ENCODE data around the gene PALM2AKAP2.

The PALM2AKAP2 gene

DNA sequence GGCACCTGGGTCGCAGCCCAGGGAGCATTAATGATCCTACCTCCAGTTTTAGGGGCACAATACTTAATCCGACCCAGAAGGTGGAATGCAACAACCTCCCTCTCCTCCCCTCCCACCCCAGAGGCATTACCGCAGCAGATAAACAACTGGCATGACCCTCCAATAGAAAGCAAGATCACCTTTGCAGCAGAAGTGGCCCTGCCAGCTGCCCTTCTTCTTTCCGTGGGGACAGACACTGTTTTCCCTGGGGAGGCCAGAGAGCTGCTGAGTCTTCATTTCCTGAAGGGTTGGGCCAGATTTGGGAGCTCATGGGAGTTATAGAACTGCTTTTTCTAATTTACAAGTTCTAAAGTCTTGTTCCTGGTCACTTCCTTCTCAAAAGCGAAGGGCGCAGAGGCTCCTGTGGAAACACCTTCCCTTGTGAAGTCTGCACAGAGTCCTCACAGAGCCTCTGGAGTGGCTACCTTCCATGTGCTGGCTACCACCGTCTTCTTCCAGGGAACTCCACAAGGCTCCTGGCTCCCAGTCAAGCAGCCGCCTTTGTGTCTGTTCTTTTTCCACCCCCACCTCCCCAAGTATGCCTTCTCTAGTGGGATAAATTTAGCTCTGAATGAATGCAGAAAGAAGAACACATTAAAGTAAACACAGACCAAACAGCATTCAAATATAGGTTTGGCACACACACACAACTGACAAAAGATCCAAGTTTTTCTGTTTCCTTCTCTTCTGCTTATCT, 8.0 kb upstream of the PALM2AKAP2 start:
- no peak for DNase-seq (ENCODE audit: low read depth in 1 of 2, low spot score in 1 of 2)

- DNase-seq (ENCODE audit: low read depth in 1 of 2, low spot score in 1 of 2), result no peak
Measured at GRCh38 chr9:109775516-109775915, 4.5 kb upstream of the PALM2AKAP2 start.

DNA sequence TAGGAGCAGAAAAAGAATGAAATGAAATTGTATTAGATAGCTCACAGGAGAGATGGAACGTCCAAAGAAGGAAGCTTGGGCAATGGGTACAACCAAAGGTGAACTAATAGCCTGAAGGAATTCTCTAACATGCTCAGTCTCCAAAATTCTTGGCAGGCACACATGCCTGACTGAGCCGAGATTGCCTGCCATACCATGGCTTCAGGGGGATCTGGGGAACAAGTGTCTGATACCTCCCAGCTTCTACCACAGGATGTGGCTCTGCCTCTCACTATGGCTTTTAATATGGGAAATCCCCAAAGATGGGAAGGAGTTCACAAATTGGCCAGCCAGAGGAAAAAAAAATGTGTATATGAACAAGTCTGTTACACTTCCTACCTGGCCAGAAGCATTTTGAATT, 3.6 kb upstream of the PALM2AKAP2 start:
- no peak for DNase-seq (ENCODE audit: low read depth in 1 of 2, low spot score in 1 of 2)

DNA sequence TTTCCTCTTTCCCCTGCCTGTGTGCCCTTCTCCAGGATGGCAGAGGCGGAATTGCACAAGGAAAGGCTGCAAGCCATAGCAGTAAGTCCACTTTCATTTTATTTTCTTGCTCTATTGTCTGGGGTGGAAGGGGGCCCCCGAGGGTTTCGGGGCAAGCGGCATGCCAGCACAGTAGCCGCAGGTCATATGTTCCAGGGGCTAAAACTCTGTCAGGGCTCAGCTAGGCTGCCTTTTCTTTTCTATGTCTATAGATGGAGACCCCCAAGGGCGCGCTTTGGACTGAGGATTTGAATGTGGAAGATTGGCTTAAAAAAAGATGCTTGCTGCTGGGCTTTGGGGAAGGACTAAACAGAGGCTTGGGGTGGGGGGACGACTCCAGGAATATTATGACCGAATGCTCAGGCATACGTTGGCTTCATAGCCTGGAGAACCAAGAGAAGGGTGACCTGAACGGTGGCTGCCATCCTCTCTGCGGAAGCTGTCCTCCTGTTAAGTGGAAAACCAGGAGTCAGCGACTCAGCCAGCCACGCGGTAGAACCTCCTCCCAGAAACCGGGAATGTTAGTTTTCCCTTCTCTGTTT, 545 bp downstream of the PALM2AKAP2 start:
- DNase-seq (ENCODE audit: low read depth in 1 of 2, low spot score in 1 of 2), result no peak

- no peak for DNase-seq (ENCODE audit: low read depth in 1 of 2, low spot score in 1 of 2)
Measured at GRCh38 chr9:109781086-109781485, 1.1 kb downstream of the PALM2AKAP2 start.

DNA sequence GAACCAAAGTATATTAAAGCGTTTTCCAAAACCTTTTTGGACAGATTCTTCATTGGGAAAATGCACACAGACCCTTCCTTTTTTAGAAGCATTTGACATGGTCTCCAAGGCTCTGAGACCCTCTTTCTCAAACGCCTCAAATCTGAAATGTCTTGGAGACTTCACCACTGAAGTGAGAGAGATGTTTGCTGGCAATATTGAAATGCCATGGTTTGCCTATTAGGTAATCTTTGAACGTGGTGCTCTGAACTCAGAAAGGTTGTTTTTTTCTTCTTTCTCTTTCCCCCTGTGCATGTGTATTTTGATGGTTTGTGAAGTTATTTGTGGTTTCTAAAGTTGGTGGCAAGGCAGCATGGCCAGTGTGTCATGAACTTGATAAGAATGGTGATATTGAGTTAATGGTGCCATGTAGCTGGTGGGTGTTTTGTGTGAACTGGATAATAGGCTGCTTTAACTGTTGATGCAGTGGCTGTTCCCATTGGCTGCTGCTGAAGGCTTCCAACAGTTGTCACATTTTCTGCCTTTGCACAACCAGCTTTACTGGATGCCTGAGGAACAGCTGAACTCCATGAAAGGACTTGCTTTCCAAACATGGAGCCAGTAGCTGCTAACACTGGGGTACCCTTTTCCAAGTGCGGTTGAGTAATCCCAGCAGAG, 1.7 kb downstream of the PALM2AKAP2 start:
- no peak for DNase-seq (ENCODE audit: low read depth in 1 of 2, low spot score in 1 of 2)

- no peak for DNase-seq (ENCODE audit: low read depth in 1 of 2, low spot score in 1 of 2)
Measured at GRCh38 chr9:109787735-109788134, 7.7 kb downstream of the PALM2AKAP2 start.

DNA sequence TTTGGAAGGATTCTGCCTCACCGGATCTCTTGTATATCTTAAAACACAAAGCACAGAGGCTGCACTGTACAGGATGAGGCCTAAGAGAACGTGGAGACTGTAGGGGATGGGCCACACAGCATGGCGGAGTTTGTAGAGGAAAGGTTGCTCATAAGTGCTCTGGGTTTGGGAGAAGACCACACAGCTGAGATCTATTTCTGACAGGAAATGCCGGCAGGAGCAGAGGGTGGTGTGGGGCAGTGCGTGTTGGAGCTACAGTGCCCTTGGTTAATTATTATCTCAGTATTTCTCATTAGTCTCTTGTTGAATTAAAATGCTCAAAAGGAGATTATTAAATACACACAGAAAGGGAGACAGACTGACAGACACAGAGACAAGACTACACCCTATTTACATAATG, 9.6 kb downstream of the PALM2AKAP2 start:
- no peak for DNase-seq (ENCODE audit: low read depth in 1 of 2, low spot score in 1 of 2)

DNA sequence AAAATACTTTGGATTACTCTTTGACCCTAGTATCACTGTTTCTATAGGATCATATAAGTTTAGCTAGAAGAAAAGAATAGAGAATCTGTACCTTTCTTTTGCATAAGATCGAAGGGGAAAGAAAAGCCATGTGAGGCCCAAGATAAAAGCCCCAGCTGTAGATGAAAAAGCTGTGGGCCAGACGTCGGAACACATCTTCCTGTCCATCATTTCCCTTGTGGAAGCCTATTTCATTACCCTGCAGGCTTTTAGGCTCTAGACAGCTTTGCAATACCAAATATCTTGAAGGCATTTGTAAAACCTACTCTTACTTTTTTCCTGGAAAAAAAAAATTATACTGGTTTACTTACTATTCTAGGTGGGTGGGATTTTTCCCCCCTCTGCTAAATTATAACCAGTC, 10.0 kb downstream of the PALM2AKAP2 start:
- DNase-seq (ENCODE audit: low read depth in 1 of 2, low spot score in 1 of 2), result no peak

DNA sequence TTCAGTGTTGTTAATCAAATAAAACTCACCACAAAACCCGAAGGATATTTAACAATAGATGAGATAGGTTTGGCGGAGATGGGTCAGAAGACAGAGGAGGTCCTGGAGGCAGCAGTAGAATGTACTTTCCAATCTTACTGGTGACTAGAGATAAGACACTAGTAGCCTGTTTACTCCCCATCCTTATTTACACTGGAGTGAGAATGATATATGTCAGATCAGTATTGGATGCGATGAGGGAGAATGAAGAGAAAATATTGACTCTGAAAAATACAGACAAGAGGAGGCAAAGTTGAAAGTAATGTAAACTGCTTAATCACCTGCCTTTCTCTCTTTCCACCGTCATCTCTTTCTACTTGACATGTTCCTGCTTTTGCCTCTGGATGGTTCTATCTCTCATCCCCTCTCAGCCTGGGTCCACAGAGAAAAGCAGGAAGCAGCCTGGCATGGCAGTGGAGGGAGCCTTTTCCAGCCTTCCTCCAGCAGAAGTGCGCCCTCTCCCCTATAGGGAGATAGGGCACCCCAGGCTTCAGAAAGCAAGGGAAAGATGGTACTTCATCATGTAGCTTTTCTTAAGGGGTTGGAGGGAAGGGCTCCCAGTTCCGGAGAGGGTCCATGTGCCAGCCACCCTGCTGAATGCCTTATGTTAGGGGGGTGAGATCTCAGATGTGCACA, 11.1 kb downstream of the PALM2AKAP2 start:
- no peak for DNase-seq (ENCODE audit: low read depth in 1 of 2, low spot score in 1 of 2)

DNA sequence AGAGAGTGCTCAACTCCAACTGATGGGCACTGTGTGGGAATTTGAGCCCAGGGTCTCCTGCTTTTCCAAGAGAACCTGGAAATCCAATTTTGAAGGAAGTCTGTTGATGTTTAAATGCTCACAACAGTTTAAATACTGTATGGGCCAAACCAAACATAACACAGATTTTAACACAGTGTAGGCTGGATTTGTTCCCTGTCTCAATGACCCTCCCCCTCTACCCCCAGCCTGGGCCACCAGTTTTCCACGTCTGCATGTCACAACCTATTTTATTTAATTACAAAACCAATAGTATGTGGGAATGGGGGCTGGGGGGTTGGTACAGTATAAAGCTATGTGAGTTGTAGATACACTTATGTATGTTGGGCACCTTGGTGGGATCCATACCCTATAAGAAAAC, 11.7 kb downstream of the PALM2AKAP2 start:
- no peak for DNase-seq (ENCODE audit: low read depth in 1 of 2, low spot score in 1 of 2)

DNA sequence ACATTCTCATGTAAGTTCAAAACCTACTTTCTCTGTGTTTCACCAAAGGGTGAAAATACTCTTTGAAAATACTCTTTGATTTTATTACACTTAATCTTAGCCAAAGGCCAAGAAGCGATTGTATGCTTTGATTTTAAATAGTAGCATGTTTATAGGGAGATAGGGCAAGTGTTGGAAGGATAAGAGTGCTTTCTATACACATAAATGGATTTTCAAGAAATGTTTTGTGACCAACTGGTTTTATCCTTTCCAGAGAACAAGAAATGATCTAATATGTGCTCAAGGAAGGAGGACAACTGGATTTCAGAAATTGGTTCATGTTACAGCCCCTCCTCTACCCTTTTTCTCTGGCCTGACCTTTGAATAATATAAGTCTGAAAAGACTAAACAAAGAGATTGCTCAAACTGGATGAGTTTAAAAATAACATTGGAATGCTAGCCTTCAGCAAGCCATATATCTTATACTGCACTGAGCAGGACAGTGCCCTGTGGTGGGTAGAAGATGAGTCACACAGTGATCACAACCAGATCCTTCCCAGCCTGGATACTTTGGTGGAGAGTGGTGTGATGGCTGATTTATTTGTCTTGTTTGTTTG, 13.1 kb downstream of the PALM2AKAP2 start:
- no peak for DNase-seq (ENCODE audit: low read depth in 1 of 2, low spot score in 1 of 2)

DNA sequence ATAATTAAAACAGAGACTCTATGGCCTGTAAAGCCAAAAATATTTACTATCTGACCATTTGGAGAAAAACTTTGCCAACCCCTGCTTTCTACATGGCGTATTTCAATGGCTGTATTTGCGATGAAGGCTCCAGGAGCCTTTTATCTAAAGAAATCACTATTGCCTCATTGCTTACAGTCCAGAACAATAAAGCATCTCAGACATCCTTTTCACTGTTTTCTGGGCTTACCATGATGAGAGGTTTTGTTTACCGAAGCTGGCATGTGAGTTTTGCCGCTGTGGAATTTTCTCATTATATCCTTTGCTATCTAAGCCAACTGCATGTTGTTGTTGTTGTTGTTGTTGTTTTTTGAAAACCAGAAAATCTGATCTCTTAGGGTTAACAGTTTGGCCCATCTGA, 13.9 kb downstream of the PALM2AKAP2 start:
- DNase-seq (ENCODE audit: low read depth in 1 of 2, low spot score in 1 of 2), result no peak

DNA sequence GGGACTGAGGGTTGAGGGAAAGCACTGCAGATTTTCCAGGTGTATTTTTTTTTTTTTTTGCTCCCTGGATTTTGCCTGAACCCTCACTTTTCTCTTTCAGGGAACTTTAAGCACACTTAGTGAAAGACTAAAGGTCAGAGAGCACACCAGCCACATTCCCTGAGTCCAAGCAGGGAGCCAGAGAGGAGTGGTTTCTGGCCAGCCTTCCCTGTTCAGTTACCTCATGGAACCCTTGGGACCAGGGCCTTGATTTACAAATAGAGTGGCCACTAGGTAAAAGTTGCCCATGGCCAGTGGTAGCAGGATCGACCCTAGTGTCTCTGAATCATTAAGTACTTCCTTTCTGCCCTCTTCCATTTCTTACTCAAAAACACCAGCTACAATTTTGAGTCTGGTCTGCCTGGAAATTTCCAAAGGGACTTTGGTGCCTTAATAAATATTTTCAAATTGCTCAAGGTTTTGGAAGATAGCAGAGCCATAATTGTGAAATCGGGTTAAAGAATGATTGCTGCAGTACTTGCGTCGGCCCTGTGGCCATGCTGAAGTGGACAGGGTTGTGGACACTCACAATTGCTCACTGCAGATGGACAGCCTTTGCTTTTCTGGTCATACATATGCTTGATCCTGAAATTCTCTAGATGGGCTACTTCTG, 14.5 kb downstream of the PALM2AKAP2 start:
- DNase-seq (ENCODE audit: low read depth in 1 of 2, low spot score in 1 of 2), result no peak

DNA sequence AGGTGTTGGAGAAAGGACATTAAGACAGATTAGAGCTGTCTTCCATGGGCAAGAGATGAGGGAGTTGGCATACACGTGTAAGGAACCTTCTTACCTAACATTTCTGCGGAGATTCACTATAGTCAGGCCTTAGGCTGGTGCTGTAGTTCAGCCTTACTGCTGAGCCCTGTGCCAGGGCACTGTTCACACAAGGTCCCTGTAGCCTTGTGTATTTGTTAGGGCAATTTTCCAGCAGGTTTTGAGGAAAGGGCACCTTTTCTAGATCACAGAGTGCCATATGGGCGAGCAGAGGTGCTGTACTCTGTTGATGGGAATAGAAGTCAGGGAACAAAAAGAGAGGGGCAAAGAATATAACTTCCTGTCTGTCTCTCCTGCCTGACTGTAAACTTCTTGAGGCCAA, 15.6 kb downstream of the PALM2AKAP2 start:
- DNase-seq (ENCODE audit: low read depth in 1 of 2, low spot score in 1 of 2), result no peak

DNA sequence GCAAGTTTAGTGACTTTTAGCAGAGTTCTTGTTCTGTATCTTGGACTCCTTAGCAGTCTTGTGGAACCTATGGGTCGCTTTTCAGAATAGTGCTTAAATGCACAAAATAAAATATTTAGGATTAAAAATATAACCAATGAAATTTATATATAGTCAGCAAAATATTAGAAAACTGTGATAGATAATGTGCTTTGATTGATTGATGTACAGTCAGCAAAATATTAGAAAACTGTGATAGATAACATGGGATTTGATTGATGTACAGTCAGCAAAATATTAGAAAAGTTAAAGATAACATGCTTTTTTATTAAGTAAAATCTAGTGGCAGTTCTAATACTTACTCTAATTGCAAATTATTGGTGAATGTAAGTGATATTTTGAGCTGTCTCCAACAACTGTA, 16.1 kb downstream of the PALM2AKAP2 start:
- DNase-seq (ENCODE audit: low read depth in 1 of 2, low spot score in 1 of 2), result no peak

- no peak for DNase-seq (ENCODE audit: low read depth in 1 of 2, low spot score in 1 of 2)
Measured at GRCh38 chr9:109797006-109797405, 17.0 kb downstream of the PALM2AKAP2 start.

DNA sequence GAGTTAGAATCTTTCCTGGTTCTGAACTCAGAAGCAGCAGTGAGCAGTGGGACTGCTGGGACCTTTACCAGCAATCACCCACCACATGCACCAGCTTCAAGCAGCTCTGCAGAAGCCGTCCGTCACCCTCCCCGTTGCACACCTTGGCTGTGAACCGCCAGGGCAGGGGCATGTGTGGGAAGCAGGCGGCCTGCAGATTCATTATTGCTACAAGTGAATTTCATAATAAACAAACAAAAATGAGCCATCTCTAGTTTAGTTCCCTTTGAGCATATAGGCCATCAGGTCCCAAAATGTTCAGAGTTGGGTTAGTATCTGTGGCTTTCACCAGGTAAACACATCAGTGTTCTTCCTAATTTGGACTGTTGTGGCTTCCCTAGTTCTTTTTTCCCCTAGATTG, 17.5 kb downstream of the PALM2AKAP2 start:
- DNase-seq (ENCODE audit: low read depth in 1 of 2, low spot score in 1 of 2), result no peak

DNA sequence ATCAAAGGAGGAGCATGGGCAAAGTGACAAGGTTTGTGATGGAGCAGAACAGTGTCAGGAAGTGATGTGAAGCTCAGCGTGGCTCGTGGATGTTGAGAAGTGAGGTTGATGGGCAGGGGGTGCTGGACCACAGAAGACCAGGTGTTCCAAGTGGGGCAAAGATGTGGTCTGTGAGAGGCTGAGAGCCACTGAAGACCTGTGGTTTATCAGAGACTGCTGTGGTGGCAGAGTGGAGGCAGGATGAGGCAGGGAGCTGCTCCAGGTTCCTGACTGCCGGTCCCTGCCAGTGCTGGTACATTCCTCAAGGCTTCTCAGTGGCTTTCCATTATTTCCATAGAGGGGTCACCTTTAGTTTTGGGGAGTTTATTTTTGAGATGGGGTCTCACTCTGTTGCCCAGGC, 19.1 kb downstream of the PALM2AKAP2 start:
- no peak for DNase-seq (ENCODE audit: low read depth in 1 of 2, low spot score in 1 of 2)

- no peak for DNase-seq (ENCODE audit: low read depth in 1 of 2, low spot score in 1 of 2)
Measured at GRCh38 chr9:109799792-109800191, 19.8 kb downstream of the PALM2AKAP2 start.

DNA sequence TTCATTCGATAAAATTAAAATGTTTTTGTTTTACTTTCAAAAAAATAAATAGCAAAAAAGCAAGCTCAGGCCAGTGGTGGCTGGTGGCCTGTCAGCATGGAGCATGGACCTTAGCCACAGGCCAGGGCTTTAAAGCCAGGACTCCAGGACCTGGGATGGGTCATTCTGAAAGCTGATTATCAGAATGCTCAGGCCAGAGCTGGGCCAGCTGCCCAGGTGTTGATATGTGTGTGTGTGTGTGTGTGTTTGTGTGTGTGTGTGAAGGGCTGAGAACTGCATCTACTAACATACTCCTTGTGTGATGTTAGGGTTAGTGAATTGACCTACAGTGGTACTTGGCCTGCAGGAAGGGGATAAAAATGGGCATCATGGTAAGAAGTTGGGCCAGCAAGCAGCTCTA, 21.5 kb downstream of the PALM2AKAP2 start:
- no peak for DNase-seq (ENCODE audit: low read depth in 1 of 2, low spot score in 1 of 2)

Measured in stimulated activated CD4-positive, alpha-beta T cell treated with anti-CD3 and anti-CD28 coated beads, Interleukin-15, amount 100 ng/mL, for 1 hour (primary cell).